AG09319 (cell line): Measurements from ENCODE around the gene ARHGEF4.

Experiments
- DNase-seq: peaks from one replicate; pipeline ENCODE4 v3.0.0-alpha.2; 2010; ENCODE audit warnings: low read depth; ENCODE audit errors: extremely low read depth
- CTCF ChIP-seq: IDR thresholded peaks from 2 replicates; pipeline ENCODE4 v1.5.1; 2011; ENCODE audit warnings: low read depth, mild to moderate bottlenecking, inconsistent platforms, low read length, moderate library complexity

The ARHGEF4 gene

GRCh38 chr2:130882111-130882690, 45.5 kb downstream of the ARHGEF4 start:
- no peak for TF ChIP-seq CTCF
- no peak for DNase-seq

- DNase-seq: no peak
- TF ChIP-seq CTCF: no peak
These were observed 46.3 kb downstream of the ARHGEF4 start for GRCh38 chr2:130882991-130883390.

DNA sequence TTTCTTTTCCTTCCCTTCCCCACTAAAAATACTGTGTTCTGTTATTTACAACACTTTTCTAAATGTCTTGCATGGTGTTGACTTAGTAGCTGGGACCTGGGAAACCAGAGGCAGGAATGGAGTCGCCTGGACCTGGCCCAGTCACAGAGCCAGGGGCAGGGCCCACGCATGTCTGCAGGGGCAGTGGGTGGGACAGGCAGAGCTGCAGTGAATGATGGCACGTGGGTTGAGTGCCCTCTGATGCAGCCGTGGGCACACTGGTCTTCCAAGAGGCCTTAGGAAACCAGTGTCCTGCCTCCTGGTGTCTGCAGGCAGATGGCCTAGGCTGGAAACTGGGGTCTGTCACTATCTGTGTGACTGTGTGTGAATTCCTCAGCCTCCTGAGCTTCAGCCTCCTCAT, 46.8 kb downstream of the ARHGEF4 start:
- DNase-seq: no peak
- TF ChIP-seq CTCF: no peak

DNA sequence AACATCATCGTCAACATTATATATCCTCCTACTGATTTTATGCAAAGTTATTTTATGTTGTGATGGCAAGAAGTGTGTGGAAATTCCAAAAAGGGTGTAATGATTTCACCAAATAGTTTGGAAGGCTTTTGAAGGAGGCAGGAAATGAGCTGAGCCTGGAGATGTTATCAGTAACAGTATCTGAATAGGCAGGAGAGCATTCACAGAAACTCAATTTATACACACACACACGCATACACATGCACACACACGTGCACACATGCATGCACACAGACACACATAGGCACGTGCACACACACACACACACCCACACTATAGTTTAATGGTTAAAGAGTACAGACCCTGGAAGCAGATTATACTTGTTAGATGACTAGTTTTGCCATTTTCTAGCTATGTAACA, 47.3 kb downstream of the ARHGEF4 start:
- no peak for TF ChIP-seq CTCF
- no peak for DNase-seq

- no peak for DNase-seq
- no peak for TF ChIP-seq CTCF
These were observed 47.8 kb downstream of the ARHGEF4 start for GRCh38 chr2:130884503-130884902.

DNA sequence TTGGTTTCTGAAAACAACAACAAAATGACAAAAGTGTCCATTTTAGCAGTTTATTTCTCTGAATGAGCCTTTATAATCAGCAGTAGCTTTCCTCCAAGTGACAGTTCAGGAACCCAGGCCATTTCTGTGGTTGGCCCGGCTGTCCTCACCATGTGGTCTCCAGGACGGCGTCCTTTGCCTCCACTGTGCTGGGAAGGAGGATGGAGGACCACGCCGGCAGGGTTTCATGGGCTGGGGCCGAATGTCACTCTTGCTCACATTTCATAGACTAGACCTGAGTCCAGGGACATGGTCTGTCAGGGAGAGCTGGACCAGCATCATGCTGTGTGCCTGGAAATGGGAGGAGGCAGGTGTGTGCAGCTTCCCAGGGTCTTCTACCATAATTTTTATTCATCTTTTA, 50.9 kb downstream of the ARHGEF4 start:
- no peak for TF ChIP-seq CTCF
- DNase-seq: no peak

- no peak for DNase-seq
- no peak for TF ChIP-seq CTCF
These were observed 54.4 kb downstream of the ARHGEF4 start for GRCh38 chr2:130890941-130891669.
